Body of pancreas (tissue), 4 donors: Measurements from ENCODE around the gene CSNK2A2.

Experiments used
- CTCF ChIP-seq, 7 experiments: fragments of 450-650 bp in 4 of 7; fragments of 200-600 bp in 3 of 7; sonication (generic) in 3 of 7; IDR thresholded peaks; one replicate each; pipeline ENCODE4 v1.5.1; 2016 to 2019; ENCODE audit warnings: antibody characterized with exemption in 7 of 7
- POLR2A ChIP-seq, 3 donors: fragments of 450-650 bp; IDR thresholded peaks; one replicate each; pipeline ENCODE4 v1.6.1; 2016; ENCODE audit warnings: antibody characterized with exemption in 3 of 3, mild to moderate bottlenecking in 2 of 3

GRCh38 chr16:58186176-58186944 lies 11.5 kb downstream of the CSNK2A2 start:
- TF ChIP-seq POLR2A (IDR thresholded peaks at IDR 0.05) (no peak), CTCF (IDR thresholded peaks at IDR 0.05) (no peak)
